Calu3 (cell line): ENCODE measurements around the gene NUDT8. TPM values are rescaled to one million over a fixed set of nuclear protein-coding genes. Genes with fewer than 3 reads are reported as not detected.

ENCODE experiments used
- BruUV-seq: library from RNA; stranded (reverse); fragments of 400-500 nt; replicated peaks from 2 replicates; lab custom pipeline; 2021; lab: Mats Ljungman, UMichigan
- CTCF ChIA-PET: fragments of 300-600 bp; sonication (Branson Sonifier 250); formaldehyde crosslinking; loops from one replicate; lab custom pipeline; 2022; ENCODE audit warnings: antibody characterized with exemption; lab: Charles Lee
- DNase-seq: peaks from one replicate; pipeline ENCODE4 v3.0.0; 2022
- H3K27ac Mint-ChIP-seq: one replicate; pipeline ENCODE4 v1.8.0; 2022; ENCODE audit warnings: mixed read lengths; ENCODE audit not compliant: unreplicated experiment
- H3K27me3 Mint-ChIP-seq: one replicate; pipeline ENCODE4 v1.8.0; 2022; ENCODE audit warnings: mixed read lengths; ENCODE audit not compliant: unreplicated experiment
- H3K36me3 Mint-ChIP-seq: one replicate; pipeline ENCODE4 v1.8.0; 2022; ENCODE audit warnings: mild to moderate bottlenecking, moderate library complexity, mixed read lengths; ENCODE audit not compliant: insufficient read depth, unreplicated experiment
- H3K4me1 Mint-ChIP-seq: one replicate; pipeline ENCODE4 v1.8.0; 2022; ENCODE audit warnings: mild to moderate bottlenecking, low read depth, mixed read lengths; ENCODE audit not compliant: unreplicated experiment
- H3K4me3 Mint-ChIP-seq: one replicate; pipeline ENCODE4 v1.8.0; 2022; ENCODE audit warnings: mild to moderate bottlenecking, low read depth, moderate library complexity, mixed read lengths; ENCODE audit not compliant: unreplicated experiment
- H3K9me3 Mint-ChIP-seq: one replicate; pipeline ENCODE4 v1.8.0; 2022; ENCODE audit warnings: low read depth, mixed read lengths; ENCODE audit not compliant: unreplicated experiment
- intact Hi-C: fragments of 100-400 bp; cut with micrococcal nuclease; formaldehyde crosslinking; loops from one replicate; pipeline ENCODE4 v1.10.0; 2022; ENCODE audit not compliant: unreplicated experiment
- total RNA-seq: library from RNA; stranded (reverse); gene quantifications from 2 replicates; pipeline ENCODE4 v1.2.3, GENCODE V29; 2022
- TF ChIP-seq, protein P1 (sequence below): fragments of 200-600 bp; IDR thresholded peaks from one replicate; pipeline ENCODE4 v1.8.0; 2022; ENCODE audit warnings: antibody characterized with exemption; ENCODE audit not compliant: unreplicated experiment

Gene NUDT8
- total RNA-seq, 1 experiment from 2014 or later, result 9.7 TPM

DNA sequence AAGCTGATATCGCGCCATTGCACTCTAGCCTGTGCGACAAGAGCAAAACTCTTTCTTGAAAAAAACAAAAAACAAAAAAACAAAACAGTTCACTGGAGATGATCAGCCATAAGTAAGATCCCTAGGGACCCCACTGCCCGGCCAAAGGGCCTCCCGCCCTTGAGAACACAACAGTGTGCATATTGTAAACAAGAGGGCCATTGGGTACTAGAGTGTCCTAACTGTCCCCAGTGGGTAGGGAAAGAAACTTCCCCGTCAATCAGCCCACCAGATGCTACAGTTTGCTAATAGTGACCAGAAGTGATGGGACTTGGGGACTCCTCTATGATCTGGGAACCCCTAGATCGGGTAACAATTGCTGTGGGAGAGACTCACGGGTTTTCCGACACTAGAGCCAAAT lies 24.5 kb upstream of the NUDT8 start:
- TF ChIP-seq, protein P1, sequence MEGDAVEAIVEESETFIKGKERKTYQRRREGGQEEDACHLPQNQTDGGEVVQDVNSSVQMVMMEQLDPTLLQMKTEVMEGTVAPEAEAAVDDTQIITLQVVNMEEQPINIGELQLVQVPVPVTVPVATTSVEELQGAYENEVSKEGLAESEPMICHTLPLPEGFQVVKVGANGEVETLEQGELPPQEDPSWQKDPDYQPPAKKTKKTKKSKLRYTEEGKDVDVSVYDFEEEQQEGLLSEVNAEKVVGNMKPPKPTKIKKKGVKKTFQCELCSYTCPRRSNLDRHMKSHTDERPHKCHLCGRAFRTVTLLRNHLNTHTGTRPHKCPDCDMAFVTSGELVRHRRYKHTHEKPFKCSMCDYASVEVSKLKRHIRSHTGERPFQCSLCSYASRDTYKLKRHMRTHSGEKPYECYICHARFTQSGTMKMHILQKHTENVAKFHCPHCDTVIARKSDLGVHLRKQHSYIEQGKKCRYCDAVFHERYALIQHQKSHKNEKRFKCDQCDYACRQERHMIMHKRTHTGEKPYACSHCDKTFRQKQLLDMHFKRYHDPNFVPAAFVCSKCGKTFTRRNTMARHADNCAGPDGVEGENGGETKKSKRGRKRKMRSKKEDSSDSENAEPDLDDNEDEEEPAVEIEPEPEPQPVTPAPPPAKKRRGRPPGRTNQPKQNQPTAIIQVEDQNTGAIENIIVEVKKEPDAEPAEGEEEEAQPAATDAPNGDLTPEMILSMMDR, result no peak
- no peak overlapping the region for H3K4me3 Mint-ChIP-seq
- peaks cover 18% of the 10 kb centered on the region for H3K36me3 Mint-ChIP-seq
- no peaks in the 10 kb centered on the region for H3K9me3 Mint-ChIP-seq
- BruUV-seq, result no TSS peak
- CTCF ChIA-PET, result no interaction called here
- no peak overlapping the region for H3K27ac Mint-ChIP-seq
- DNase-seq, result no peak
- intact Hi-C loops, result loop anchor here (10.0 kb wide), 1 partner anchor 79 kb away; no protein-coding TSS in a partner anchor
- H3K4me1 Mint-ChIP-seq, result peaks cover 18% of the 10 kb centered on the region
- H3K27me3 Mint-ChIP-seq, result no peaks in the 10 kb centered on the region

DNA sequence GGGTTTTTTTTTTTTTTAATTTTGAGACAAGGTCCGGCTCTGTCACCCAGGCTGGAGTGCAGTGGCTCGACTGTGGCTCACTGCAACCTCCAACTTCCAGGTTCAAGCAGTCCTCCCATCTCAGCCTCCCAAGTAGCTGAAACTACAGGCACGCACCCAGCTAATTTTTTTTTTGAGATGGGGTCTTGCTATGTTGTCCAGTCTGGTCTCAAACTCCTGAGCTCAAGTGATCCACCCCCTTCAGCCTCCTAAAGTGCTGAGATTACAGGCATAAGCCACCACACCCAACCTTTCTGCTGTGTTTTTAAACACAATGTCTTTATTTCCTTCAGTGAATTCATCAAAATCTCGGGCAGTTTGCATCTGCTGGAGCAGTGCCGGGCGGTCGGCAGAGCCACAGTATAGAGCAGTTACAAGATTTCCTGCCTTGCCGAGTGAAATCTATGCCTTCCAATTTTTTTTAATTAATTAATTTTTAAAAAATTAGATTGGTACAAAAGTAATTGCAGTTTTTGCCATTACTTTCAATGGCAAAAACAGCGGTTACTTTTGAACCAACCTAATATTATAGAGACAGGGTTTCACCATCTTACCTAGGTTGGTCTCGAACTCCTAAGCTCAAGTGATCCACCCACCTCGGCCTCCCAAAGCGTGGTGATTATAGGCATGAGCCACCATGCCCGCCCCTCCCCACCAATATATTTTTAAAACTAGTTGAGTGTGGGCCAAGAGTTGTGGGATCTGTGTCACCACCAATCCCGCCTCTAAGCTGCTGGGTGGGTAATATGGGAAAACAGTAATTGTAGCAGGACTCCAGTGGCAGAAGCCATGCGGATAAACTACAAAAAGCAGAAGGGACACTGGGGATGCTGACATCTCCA lies 23.5 kb upstream of the NUDT8 start:
- no peaks in the 10 kb centered on the region for H3K27me3 Mint-ChIP-seq
- H3K4me1 Mint-ChIP-seq, result peaks cover 9% of the 10 kb centered on the region
- no TSS peak for BruUV-seq
- H3K9me3 Mint-ChIP-seq, result no peaks in the 10 kb centered on the region
- no peak overlapping the region for H3K4me3 Mint-ChIP-seq
- intact Hi-C loops, result loop anchor here (10.0 kb wide), 1 partner anchor 78 kb away; no protein-coding TSS in a partner anchor
- DNase-seq, result no peak
- H3K27ac Mint-ChIP-seq, result no peak overlapping the region
- CTCF ChIA-PET, result interaction anchor here (1.0 kb wide), 1 partner anchor 14 kb away, joined by 4 read pairs; no protein-coding TSS in a partner anchor
- H3K36me3 Mint-ChIP-seq, result peaks cover 11% of the 10 kb centered on the region
- TF ChIP-seq, protein P1, result no peak

DNA sequence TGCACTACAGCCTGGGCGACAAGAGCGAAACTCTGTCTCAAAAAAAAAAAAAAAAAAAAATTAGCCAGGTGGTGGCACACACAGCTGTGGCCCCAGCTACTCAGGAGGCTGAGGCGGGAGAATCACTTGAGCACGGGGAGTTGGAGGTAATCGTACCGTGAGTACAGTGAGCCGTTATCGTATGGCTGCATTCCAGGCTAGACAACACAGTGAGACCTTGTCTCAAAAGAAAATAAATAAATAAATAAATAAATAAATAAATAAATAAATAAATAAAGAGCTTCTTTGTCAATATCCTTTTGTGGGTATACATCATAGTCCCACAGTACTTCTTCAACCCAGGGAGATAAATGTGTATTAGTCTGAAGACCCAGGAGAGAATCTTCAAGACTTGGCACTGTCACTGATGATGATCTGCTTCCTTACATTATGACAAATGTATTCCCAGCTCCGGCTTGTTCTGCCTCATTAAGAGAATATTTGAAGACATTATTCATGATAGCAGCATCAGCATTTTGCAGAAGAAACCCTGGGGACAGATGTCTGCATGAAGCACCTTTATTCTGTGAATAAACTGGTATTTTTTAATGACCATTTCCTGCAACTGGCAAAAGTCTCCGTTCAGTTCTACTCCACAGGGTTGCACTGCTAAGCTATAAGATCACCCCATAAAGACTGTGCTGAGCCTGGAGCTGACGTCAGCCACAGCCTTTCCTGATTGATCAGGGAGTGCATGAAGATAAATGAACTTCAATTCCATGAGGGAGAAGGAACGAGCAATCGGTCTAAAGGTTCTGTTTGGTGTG lies 22.4 kb upstream of the NUDT8 start:
- Mint-ChIP-seq H3K27ac (no peak overlapping the region), H3K27me3 (no peaks in the 10 kb centered on the region), H3K36me3 (peaks cover 11% of the 10 kb centered on the region), H3K4me3 (no peak overlapping the region), H3K4me1 (peaks cover 9% of the 10 kb centered on the region), H3K9me3 (no peaks in the 10 kb centered on the region)
- TF ChIP-seq, protein P1, result no peak
- intact Hi-C loops, result loop anchor here (10.0 kb wide), 1 partner anchor 77 kb away; no protein-coding TSS in a partner anchor
- CTCF ChIA-PET, result interaction anchor here (0.6 to 1.0 kb wide), 2 partner anchors 15 to 16 kb away, joined by 3 to 4 read pairs; no protein-coding TSS in a partner anchor
- no TSS peak for BruUV-seq
- no peak for DNase-seq
